ENCODE data around the gene KCNA4.
"Not testable (repeated sequence)": the region's sequence is repeated elsewhere in the genome, so short reads cannot be mapped to it uniquely, and the experiment has no call there.

The KCNA4 gene

GRCh38 chr11:29989174-29989970 is 27.5 kb downstream of the KCNA4 start:
- no peak for DNase-seq

- no peak for DNase-seq
Measured at GRCh38 chr11:29985248-29985647, 31.6 kb downstream of the KCNA4 start.

GRCh38 chr11:29984544-29984943 is 32.3 kb downstream of the KCNA4 start:
- no peak for DNase-seq

GRCh38 chr11:29978549-29978948 is 38.3 kb downstream of the KCNA4 start:
- DNase-seq: no peak

- DNase-seq: not testable (repeated sequence)
Measured at GRCh38 chr11:29975580-29975979, 41.2 kb downstream of the KCNA4 start.

GRCh38 chr11:29963796-29964195 is 53.0 kb downstream of the KCNA4 start:
- DNase-seq: no peak

GRCh38 chr11:29963036-29963435 is 53.8 kb downstream of the KCNA4 start:
- DNase-seq: no peak

GRCh38 chr11:29962243-29962642 is 54.6 kb downstream of the KCNA4 start:
- DNase-seq: no peak

Data from activated CD8-positive, alpha-beta memory T cell treated with anti-CD3 and anti-CD28 coated beads for 24 hours (primary cell).